Measurements from ENCODE around the gene ORAI3.
"Not testable (repeated sequence)": the region's sequence is repeated elsewhere in the genome, so short reads cannot be mapped to it uniquely, and the experiment has no call there.

Gene ORAI3

GRCh38 chr16:30924076-30924912 is 24.6 kb upstream of the ORAI3 start:
- DNase-seq (ENCODE audit: low read depth in 2 of 2) = no peak

DNA sequence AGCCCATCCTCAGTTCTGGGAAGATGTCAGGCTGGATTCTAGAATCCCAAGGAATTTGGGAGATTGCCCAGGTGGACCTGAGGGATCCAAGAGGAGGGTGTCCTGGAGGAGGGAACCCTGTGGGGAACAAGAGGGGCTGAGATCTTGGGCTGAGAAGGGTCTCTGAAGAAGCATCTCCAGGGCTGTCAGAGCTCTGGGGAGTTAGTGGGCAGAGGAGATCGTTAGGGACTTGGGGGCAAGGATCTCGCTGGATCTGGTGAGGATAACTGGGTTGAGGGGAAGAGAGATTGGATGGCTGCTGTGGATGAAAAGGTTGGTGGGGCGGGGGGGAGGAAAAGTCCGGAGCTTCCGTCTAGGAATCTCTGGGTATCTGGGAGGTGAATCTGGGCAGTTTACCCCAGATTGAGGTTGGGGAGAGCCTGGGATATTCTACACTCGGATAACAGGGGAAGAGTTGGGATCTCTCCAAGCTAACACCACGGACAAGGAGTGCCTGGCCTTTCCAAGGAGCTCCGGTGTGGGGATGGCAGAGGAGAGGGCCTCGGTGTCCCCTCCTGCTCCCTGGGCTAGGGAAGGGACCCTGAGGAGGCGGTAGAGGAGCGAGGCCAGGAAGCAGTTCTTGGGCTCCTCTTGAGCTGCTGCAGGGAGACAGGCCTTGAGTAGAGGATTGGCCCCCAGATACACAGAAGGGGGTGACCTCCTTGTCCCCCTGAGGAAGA is 23.8 kb upstream of the ORAI3 start:
- DNase-seq (ENCODE audit: low read depth in 2 of 2) = no peak

DNA sequence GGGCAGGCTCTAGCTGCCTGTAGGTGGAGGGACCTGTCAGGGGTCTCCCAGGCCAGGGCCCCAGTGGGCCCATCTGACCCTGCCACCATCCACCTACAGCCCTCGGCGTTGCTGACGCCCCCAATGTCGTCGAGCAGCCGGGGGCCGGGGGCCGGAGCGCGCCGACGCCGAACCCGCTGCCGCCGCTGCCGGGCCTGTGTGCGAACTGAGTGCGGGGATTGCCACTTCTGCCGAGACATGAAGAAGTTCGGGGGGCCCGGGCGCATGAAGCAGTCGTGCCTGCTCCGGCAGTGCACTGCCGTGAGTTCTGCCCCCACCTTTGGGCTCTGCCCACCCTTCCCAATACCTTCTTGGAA is 23.3 kb upstream of the ORAI3 start:
- no peak for DNase-seq (ENCODE audit: low read depth in 2 of 2)

- no peak for DNase-seq (ENCODE audit: low read depth in 2 of 2)
Measured at GRCh38 chr16:30925995-30926811, 22.7 kb upstream of the ORAI3 start.

GRCh38 chr16:30926937-30927788 is 21.7 kb upstream of the ORAI3 start:
- no peak for DNase-seq (ENCODE audit: low read depth in 2 of 2)

GRCh38 chr16:30927789-30928378 is 21.0 kb upstream of the ORAI3 start:
- no peak for DNase-seq (ENCODE audit: low read depth in 2 of 2)

GRCh38 chr16:30928390-30928789 is 20.5 kb upstream of the ORAI3 start:
- no peak for DNase-seq (ENCODE audit: low read depth in 2 of 2)

DNA sequence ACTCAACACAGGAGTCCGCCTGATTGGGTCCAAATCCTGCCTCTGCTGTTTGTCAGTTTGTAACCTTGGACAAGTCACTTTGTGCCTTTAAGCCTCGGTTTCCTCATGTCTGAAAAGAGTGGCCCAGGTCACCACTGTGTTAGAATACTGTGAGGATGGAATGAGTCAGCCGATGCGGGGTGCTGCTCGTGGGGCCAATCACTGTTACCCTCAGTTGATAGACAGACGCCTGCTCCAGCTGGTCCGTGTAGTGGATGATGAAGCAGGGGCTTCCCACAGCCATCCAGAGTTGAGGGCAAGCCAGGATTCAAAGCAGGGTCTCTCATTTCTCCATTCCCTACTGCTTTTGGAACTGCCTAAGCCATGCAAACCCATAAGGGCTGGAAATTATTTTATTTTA is 19.7 kb upstream of the ORAI3 start:
- no peak for DNase-seq (ENCODE audit: low read depth in 2 of 2)

DNA sequence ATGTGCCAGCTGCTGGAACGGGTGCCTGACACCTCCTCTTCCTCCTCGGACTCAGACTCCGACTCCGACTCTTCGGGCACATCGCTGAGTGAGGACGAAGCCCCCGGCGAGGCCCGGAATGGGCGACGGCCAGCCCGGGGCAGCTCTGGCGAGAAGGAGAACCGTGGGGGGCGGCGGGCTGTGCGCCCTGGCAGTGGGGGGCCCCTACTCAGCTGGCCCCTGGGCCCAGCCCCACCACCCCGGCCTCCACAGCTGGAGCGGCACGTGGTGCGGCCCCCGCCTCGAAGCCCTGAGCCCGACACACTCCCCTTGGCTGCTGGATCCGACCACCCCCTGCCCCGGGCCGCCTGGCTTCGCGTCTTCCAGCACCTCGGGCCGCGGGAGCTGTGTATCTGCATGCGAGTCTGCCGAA is 18.7 kb upstream of the ORAI3 start:
- no peak for DNase-seq (ENCODE audit: low read depth in 2 of 2)

GRCh38 chr16:30931068-30931650 is 17.7 kb upstream of the ORAI3 start:
- no peak for DNase-seq (ENCODE audit: low read depth in 2 of 2)

DNA sequence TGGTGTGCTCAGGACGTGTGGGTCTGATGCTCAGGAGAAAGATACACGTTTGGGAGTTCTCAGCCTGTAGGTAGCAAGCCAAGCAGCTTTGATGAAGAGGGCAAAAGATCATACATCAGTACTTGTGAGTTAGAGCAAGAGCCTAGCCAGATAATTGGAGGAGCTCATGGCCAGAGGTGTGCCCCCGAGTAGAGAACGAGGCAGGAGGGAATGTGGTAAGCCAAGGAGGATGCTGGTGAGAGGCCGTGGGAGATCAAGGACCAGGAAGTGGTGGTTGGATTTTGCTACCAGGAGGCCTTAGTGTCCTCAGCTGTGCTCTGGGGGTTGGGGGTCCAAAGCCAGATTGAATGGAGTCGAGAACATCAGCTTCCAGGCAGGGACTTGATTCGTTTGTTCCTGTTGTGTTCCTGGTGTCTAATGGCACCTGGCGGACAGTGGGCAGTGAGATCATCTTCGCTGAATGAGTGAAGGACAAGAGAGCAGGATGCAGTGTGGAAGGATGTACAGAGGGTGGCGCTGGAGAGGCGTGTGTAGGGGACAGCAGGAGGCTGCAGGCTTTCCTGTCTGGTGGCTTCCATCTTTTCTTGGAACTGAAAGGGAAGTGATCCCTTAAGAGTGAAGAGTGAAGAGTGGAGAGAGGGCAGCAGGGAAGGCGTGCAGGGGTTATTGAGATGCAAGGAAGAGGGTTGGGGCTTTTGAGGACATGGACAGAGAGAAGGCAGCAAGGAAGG is 13.9 kb upstream of the ORAI3 start:
- DNase-seq (ENCODE audit: low read depth in 2 of 2) = no peak

DNA sequence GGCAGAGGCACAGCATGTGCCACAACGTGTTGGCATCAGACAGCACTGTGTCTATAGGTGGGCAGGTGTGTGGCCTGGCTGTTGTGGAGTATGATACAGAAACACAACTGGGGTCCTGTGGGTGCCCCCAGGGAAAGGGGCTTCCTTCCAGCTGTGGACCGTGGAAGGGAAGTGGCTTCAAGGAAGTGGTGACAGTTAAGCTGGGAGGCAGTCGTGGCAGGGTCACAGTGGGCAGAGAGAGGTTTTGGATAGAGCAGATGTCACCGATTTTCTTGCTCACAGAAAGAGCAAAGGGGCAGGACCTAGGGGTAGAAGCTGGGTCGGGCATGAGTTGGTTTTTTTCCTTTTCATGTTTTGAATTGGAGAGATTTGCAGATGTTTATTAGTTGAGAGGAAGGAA is 11.2 kb upstream of the ORAI3 start:
- no peak for DNase-seq (ENCODE audit: low read depth in 2 of 2)

GRCh38 chr16:30939571-30939970 is 9.3 kb upstream of the ORAI3 start:
- DNase-seq (ENCODE audit: low read depth in 2 of 2) = not testable (repeated sequence)

GRCh38 chr16:30941600-30942425 is 7.1 kb upstream of the ORAI3 start:
- DNase-seq (ENCODE audit: low read depth in 2 of 2) = no peak

GRCh38 chr16:30942426-30942806 is 6.5 kb upstream of the ORAI3 start:
- no peak for DNase-seq (ENCODE audit: low read depth in 2 of 2)

DNA sequence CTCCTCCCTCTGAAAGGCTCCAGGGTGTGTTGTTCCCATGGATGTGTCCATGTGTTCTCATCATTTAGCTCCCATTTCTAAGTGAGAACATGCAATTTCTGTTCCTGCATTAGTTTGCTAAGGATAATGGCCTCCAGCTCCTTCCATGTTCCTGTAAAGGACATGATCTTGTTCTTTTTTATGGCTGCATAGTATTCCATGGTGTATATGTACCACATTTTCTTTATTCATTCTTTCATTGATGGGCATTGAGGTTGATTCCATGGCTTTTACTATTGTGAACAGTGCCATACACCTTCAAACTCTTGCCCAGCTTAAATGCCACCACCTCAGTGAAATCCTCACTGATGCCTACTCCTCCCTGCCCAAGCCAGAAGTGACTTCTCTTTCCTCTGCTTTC is 4.5 kb upstream of the ORAI3 start:
- no peak for DNase-seq (ENCODE audit: low read depth in 2 of 2)

DNA sequence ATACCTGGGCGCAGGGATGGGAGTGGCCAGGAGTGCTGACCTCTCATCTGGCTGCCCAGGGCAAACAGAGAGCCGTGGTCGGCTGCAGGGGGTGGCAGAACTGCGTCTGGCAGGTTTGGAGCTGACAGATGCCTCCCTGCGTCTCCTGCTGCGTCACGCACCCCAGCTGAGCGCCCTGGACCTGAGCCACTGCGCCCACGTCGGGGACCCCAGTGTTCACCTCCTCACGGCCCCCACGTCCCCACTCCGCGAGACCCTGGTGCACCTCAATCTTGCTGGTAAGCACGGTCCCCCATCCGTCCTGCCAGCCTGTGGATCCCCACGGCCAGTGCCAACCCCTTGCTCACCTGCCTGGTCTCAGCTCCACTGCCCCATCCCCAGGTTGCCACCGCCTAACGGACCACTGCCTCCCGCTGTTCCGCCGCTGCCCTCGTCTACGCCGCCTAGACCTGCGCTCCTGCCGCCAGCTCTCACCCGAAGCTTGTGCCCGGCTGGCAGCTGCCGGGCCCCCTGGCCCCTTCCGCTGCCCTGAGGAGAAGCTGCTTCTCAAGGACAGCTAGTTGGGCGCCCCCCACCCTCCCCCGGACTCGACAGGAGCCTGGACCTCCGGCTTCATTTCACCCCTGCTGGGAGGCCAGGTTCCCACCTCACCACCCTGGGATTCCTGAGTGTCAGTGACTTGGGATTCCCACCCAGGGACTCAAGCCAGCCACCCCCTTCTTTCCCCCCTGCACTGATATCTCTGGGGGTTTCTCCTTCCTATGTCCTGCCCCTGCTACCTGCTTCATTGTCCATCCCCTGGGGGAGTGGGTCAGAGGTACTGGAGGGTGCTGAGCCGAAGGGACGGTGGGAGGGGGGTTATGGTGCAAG is 2.0 kb upstream of the ORAI3 start:
- DNase-seq (ENCODE audit: low read depth in 2 of 2) = no peak

GRCh38 chr16:30947541-30947858 is 1.4 kb upstream of the ORAI3 start:
- no peak for DNase-seq (ENCODE audit: low read depth in 2 of 2)

Measured in fibroblast of skin of left biceps (primary cell).